GM13977 (cell line): Measurements from ENCODE around the gene APOA1.

Source experiments
- DNase-seq: peaks from one replicate; pipeline ENCODE4 v3.0.0; 2012; ENCODE audit warnings: low spot score
- in situ Hi-C: fragments of 300-500 bp; cut with MboI; formaldehyde crosslinking; loops from one replicate; pipeline ENCODE4 v1.12.0; 2022; ENCODE audit warnings: low sequenced_read_pairs, low pct_unique_long_range_greater_than_20kb, mixed read lengths, inconsistent platforms; ENCODE audit not compliant: unreplicated experiment
- TF ChIP-seq, protein P1 (sequence below): IDR thresholded peaks from 2 replicates; pipeline ENCODE4 v1.5.1; 2012; ENCODE audit warnings: mild to moderate bottlenecking, control low read depth; ENCODE audit not compliant: insufficient read depth; ENCODE audit errors: extremely low read depth, missing control alignments

Gene APOA1

DNA sequence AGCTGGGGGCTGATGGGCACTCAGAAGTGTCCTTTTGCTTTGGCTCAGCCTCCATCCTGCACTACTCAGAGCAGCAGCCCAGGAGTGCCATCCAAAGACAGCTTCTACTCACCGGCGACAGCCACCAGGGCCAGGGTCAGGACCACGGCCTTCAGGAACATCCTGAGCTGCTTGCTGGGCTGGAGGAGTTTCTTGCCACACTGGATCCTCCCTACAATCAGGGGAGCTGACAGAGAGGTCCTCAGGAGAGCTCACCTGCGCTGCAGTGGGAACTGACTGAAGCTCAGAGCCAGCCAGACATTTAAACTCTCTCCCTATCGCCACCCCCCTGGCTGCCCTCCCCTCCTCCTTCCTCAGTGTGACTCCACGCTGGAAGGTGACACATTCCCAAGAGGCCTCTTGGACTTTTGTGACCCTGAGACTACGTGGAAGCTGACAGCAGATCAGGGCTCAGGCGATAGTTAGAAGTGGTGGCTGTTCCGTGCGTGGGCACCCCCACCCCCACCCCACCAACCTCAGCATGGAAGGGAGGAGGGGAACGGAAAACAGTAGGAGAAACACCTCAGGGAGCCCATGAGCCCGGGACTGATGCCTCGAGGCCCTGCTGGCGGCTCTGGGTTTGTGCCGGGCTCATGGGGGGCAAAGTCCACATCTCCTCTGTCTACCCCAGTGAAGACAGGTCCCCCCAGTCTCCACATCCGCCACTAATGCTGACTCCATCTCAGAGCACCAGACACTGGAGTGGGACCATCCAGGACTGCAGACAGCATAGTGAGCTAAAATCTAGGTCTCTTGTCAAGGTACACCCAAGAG, 14.2 kb downstream of the APOA1 start, which contains the start of gene APOA4:
Gene APOA4 (minus strand): TSS at position 274 of the 813 bp plus-strand sequence. CDS start 113 bp downstream, at position 161.
- TF ChIP-seq, protein P1, sequence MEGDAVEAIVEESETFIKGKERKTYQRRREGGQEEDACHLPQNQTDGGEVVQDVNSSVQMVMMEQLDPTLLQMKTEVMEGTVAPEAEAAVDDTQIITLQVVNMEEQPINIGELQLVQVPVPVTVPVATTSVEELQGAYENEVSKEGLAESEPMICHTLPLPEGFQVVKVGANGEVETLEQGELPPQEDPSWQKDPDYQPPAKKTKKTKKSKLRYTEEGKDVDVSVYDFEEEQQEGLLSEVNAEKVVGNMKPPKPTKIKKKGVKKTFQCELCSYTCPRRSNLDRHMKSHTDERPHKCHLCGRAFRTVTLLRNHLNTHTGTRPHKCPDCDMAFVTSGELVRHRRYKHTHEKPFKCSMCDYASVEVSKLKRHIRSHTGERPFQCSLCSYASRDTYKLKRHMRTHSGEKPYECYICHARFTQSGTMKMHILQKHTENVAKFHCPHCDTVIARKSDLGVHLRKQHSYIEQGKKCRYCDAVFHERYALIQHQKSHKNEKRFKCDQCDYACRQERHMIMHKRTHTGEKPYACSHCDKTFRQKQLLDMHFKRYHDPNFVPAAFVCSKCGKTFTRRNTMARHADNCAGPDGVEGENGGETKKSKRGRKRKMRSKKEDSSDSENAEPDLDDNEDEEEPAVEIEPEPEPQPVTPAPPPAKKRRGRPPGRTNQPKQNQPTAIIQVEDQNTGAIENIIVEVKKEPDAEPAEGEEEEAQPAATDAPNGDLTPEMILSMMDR, result no peak
- in situ Hi-C loops, result no loop called here
- DNase-seq, result no peak

DNA sequence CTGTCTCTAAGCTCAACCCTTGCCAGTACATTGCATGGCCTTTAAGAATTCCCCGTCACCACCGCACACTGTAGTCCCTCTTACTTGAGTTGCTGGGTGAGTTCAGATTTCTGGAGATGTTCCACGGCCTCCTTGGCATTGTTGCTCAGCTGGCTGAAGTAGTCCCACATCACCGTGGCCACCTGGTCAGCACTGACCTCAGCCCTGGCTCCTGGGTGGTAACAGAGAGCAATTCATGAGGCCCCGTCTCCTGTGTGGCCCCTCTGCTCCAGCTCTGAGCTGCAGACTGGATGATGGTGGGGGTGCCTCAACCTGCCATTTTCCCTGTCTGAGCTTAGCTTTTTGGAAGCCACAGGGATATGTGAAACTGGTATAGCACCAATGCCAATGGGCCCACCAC, 14.8 kb downstream of the APOA1 start:
- DNase-seq, result no peak
- TF ChIP-seq, protein P1, result no peak
- in situ Hi-C loops, result no loop called here

DNA sequence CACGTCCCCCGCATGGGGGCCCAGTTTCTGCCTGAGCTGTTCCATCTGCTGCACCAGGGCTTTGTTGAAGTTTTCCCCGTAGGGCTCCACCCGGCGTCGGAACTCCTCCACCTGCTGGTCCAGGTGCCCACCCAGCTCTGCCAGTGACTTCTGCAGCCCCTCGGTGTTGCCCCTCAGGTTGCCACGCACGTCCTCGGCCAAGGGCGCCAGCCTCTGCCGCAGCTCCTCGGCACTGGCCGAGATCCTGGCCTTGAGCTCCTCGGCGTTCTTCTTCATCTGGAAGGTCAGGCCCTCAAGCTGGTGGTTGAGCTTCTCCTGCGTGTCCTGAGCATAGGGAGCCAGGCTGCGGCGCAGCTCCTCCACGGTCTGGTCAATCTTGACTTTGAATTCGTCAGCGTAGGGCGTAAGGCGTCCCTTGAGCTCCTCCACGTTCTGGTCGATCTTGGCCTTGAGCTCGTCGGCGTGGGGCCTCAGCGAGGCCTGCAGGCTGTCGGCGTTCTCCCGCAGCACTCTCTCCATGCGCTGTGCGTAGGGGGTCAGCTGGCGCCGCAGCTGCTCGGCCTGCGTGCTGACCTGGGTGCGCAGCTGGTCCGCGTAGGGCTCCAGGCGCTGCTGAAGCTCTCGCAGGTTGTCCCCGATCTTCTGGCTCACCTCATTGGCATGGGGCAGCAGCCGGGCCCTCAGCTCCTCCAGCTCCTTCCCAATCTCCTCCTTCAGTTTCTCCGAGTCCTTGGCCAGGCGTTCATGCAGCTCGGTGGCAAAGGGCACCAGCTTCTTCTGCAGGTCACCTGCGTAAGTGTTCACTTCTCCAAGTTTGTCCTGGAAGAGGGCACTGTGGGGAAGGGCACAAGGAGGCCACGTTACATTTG, 16.1 kb downstream of the APOA1 start:
- in situ Hi-C loops, result no loop called here
- no peak for DNase-seq
- TF ChIP-seq, protein P1, result no peak

DNA sequence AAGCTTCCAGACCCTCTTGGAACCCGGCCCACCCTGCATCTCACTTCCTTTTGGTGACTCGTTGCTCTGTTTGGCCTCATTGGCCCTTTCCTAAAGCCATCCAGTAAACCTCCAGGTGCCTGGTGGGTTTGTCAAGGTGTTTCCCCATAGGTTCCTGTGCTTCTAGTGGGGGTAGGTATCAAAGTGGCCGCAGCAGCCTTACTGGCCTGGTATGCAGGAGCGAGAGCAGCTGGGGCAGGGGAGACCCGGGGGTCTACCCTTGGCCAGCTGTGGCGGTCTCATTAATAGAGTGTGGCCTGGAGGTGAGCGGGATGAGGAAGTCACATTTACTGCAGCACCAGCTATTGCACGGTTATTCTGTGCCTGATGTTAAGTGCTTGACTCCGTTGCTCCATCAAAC, 18.4 kb downstream of the APOA1 start:
- in situ Hi-C loops, result no loop called here
- TF ChIP-seq, protein P1, result no peak
- no peak for DNase-seq

DNA sequence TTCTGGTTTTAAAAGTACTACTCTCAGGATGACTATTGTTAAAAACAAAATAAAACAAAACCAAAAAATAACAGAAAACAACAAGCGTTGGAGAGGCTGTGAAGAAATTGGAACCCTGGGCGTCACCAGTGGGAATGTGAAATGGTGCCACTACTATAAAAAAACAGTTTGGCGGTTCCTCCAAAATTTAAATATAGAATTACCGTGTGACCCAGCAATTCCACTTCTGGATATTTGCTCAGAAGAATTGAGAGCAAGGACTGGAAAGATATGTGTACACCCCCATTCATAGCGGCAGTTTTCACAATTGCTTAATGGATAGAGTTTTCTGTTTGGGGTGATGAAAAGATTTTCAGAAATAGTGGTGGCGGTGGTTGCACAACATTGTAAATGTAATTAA, 22.9 kb downstream of the APOA1 start:
- DNase-seq, result no peak
- TF ChIP-seq, protein P1, result no peak
- in situ Hi-C loops, result no loop called here

DNA sequence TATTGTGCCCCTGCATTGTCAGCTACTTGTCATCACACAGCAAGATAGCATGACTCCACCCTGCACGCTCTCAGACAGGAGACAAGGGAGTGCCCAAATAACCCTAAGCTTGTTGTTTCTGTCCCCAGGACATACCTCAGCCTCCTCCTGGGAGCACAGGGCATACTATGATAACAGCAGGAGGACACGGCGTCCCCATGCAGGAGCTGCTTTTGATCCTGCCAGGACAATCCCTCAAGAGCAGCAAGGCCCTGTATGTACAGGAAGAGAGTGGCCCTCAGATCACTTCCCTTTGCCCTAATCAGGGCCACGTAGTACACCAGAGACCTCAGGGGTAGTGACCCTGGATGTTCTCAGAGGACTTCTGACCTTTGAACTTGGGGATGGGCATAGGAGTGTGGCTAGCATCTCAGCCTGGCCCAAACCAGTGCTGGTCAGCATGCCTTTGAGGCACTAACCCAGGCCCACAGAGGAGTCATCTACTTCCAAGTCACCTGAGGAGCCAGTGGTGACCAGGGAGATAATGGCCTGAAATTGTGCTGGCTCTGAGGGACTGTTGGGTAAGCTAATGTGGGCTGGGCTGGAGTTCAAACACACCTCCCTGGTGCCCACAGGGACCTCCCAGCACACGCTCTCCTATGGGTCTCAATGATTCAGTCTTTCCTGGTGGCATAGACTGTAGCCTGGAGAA, 23.5 kb downstream of the APOA1 start:
- no peak for DNase-seq
- in situ Hi-C loops, result no loop called here
- TF ChIP-seq, protein P1, result no peak
